Mucosa of gallbladder (tissue), 1 donor: ENCODE measurements around the gene ARL10. TPM values are rescaled to one million over a fixed set of nuclear protein-coding genes. Genes with fewer than 3 reads are reported as not detected.

ENCODE experiments used
- DNase-seq: peaks from one replicate; pipeline ENCODE4 v3.0.0-alpha.2; 2020; ENCODE audit warnings: low spot score
- total RNA-seq: library from RNA; stranded (reverse); gene quantifications from one replicate; pipeline ENCODE4 v1.2.1, GENCODE V29; 2021
- donor health status: DM: no; HTN: no; CAD: no.

ARL10 gene
- total RNA-seq, 1 donor from 2014 or later: 6.6 TPM

- no peak for DNase-seq
Measured at GRCh38 chr5:176410486-176411180, 45.3 kb downstream of the ARL10 start.

DNA sequence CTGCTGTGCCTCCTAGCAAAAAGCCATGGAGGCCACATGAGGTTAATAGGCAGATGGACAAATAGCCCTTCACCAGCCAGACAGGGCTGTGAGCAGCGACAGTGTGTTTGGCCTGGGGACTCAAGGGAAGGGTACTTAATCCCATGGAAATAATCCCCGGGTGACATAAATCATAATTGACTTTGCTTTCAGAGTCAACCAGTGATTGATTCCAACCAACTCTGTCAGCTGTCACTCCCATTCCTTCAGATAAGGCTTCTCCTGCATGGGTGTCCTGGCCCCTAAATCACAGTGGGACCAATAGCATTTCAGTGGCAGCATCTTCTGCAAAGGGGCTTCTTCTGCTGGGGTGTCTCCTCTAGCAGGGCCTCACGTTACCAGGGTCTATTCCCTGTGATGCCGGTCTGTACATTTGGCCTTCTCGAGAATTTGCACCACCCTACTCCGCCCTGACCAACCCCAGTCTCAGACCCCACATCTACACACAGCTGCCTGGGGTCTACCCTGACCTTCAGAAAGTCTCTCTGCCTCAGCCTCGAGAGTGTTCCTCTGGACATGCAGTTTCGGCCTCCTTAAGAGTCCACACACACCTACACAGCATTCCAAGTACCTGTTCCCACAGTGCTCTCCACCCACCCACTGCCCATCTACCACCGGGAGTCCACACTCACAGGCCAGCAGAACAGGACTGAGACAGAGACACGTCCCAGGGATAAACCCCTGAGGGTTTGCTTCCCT lies 47.4 kb downstream of the ARL10 start:
- no peak for DNase-seq

DNA sequence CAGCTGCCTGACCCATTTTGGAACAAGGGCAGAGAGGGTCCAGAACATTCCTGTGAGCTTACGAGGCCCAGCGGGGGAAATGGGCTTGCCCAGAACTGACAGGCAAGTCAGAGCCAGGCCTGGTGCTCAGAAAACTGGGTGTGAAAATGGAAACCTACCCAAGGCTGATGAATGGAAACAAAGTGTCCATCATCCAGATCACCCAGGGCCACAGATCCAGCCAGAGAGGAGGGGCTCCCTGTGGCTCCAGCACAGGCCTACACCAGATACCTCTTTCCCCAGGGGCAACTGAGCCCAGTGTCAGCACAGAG lies 47.9 kb downstream of the ARL10 start:
- no peak for DNase-seq

- DNase-seq: no peak
Measured at GRCh38 chr5:176413709-176414191, 48.5 kb downstream of the ARL10 start.

DNA sequence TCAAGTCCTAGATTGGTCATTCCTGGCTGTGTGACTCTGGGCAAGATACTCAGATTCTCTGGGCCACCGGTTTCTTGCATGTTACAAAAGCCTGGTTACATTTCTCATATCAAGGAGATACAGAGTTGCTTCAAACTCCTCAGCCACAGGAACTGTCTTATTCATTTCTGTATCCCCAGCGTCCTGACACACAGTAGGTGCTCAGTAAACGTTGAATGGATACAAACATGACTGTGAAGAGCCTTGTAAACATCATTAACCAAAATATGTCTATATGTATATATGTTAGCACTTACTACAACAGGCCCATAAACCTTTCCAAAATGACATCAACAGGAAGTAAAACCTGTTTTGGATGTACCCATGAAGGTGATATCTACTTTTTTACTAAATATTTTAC lies 49.4 kb downstream of the ARL10 start:
- no peak for DNase-seq

GRCh38 chr5:176415240-176415951 lies 50.1 kb downstream of the ARL10 start:
- no peak for DNase-seq

DNA sequence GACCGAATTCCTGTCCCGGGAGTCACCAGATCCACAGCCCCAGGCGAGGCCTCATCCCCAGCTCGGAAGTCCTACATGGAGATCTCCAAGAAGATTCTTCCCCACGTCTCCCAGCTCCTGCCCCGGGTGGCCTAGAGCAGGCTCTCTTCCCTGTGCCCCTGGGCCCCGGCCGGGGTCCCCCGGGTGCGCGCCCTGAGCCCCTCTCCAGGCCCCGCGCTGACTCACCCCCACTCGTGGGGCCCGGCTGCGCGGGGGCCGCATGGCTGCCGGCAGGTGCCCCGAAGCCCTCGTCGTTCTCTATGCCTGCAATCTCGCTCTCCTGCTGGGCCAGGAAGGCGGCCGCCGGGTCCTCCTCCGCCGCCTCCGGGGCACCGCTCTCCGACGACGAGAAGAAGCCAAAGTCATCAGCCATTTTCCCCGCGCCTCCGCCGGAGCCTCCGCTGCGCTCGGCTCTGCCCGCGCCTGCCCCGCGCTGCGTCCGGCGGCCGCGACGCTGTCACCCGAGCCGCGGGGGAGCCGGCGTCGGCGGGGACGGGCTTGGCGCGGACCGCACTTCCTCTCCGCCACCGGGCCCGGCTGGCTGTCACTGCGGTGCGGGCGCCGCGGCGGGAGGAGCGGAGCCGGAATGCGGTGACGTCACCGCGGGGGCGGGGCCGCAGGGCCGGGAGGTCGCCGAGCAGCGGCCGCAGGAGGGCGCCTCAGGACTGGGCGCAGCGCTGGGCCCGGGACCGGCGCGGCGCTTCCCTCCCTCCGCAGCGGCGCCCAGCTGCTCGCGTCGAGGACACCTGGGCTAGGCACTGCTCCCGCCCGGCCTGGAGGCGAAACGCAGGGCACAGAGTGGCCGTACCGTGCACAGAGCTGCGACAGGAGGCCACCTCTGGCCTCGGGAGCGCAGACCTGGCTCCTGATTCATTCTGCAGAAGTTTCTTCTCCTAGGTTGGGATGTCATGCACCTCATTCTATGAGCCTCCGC lies 51.0 kb downstream of the ARL10 start, which contains the start of gene CLTB:
Gene CLTB, minus strand, starts transcription at position 588 of the 973 bp plus-strand sequence. Its CDS starts 176 bp downstream, at position 412.
- peak; percentile 93 for DNase-seq

GRCh38 chr5:176416965-176417364 lies 51.7 kb downstream of the ARL10 start:
- DNase-seq: no peak

DNA sequence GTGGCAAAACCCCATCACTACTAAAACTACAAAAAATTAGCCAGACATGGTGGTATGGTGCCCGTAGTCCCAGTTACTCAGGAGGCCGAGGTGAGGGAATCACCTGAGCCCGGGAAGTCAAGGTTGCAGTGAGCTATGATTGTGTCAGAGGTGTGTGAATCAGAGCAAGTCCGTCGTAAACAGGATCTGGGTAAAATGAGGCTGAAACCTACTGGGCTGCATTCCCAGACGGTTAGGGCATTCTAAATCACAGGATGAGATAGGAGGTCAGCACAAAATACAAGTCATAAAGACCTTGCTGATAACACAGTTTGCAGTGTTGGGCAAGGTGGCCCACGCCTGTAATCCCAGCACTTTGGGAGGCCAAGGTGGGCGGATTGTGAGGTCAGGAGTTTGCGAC lies 53.0 kb downstream of the ARL10 start:
- DNase-seq: no peak

DNA sequence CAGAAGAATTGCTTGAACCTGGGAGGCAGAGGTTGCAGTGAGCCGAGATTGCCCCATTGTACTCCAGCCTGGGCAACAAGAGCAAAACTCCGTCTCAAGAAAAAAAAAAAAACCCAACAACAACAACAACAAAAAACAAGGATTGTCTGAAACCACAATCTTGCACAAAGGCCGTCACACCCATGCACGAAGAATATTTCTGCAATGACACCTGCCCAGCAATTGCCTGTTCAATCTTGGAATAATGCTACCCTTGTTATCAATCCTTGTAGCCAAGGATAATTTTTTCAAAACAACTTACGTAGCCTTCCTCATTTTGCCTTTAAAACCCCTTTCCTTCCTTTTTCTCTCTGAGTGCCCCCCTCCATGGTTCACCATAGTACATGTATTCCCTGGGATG lies 54.8 kb downstream of the ARL10 start:
- no peak for DNase-seq

- no peak for DNase-seq
Measured at GRCh38 chr5:176420972-176421544, 55.8 kb downstream of the ARL10 start.

GRCh38 chr5:176424181-176424580 lies 58.9 kb downstream of the ARL10 start:
- DNase-seq: no peak

DNA sequence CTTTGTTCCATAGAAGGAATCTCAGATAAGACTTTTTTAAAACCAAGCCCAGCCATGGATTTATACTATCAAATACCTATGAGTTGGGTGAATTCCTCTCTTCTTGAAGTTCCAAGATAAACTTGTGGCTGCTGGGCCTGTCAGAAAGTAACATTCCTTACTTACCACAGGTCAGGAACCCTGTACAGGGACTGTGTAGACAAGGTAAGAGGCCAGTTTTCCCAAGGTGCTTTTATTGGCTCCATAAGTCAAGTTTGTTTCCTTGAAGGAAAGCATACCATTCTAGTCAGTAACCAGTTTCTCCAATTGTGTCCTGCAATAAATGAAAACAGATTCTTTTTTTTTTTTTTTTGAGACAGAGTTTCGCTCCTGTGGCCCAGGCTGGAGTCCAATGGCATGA lies 59.9 kb downstream of the ARL10 start:
- no peak for DNase-seq

GRCh38 chr5:176425791-176426190 lies 60.5 kb downstream of the ARL10 start:
- no peak for DNase-seq

DNA sequence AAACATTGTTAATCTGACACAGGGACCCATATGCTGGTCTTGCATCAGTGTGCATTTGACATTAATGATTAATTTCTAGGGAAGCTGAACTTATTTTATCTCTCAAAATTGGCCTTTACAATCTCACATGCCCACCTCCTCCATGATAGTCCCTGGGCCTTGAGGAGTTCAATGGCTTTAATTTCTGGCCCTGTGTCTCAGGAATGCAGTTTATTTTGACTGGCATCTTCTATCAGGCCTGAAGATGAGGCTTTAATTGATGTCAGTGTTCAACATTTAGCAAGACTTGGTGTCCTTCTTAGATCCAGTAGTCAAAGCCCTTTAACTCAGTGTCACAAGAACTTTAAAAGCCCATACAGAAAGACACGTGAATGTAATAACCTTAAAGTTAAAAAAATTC lies 61.6 kb downstream of the ARL10 start:
- DNase-seq: no peak

GRCh38 chr5:176427971-176428370 lies 62.7 kb downstream of the ARL10 start:
- DNase-seq: no peak

GRCh38 chr5:176429972-176430371 lies 64.7 kb downstream of the ARL10 start:
- no peak for DNase-seq
